ENCODE results near the gene TGM2.

- TF ChIP-seq, protein P1, sequence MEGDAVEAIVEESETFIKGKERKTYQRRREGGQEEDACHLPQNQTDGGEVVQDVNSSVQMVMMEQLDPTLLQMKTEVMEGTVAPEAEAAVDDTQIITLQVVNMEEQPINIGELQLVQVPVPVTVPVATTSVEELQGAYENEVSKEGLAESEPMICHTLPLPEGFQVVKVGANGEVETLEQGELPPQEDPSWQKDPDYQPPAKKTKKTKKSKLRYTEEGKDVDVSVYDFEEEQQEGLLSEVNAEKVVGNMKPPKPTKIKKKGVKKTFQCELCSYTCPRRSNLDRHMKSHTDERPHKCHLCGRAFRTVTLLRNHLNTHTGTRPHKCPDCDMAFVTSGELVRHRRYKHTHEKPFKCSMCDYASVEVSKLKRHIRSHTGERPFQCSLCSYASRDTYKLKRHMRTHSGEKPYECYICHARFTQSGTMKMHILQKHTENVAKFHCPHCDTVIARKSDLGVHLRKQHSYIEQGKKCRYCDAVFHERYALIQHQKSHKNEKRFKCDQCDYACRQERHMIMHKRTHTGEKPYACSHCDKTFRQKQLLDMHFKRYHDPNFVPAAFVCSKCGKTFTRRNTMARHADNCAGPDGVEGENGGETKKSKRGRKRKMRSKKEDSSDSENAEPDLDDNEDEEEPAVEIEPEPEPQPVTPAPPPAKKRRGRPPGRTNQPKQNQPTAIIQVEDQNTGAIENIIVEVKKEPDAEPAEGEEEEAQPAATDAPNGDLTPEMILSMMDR (IDR thresholded peaks at IDR 0.05): no peak
- no peak for TF ChIP-seq POLR2A (IDR thresholded peaks at IDR 0.05)
Observed at GRCh38 chr20:38109591-38110524, 55.2 kb downstream of the TGM2 start.
